H1 (cell line): ENCODE results near the gene NAB1. TPM values are rescaled to one million over a fixed set of nuclear protein-coding genes. Genes with fewer than 3 reads are reported as not detected.

ENCODE experiments used
- CHD7 ChIP-seq: fragments of 300-600 bp; sonication (generic); IDR thresholded peaks from 2 replicates; pipeline ENCODE4 v1.7.1; 2012; ENCODE audit warnings: low read length, moderate library complexity, mild to moderate bottlenecking, inconsistent platforms; ENCODE audit not compliant: insufficient replicate concordance
- EGR1 ChIP-seq: IDR thresholded peaks from 2 replicates; pipeline ENCODE4 v1.6.1; 2011; ENCODE audit warnings: low read depth, low read length, borderline replicate concordance
- HDAC6 ChIP-seq: IDR thresholded peaks from one replicate; pipeline ENCODE4 v1.7.1; 2012; ENCODE audit warnings: low read depth, mild to moderate bottlenecking, inconsistent platforms, low read length, moderate library complexity
- POLR2AphosphoS5 ChIP-seq: IDR thresholded peaks from 2 replicates; pipeline ENCODE4 v1.6.1; 2011; ENCODE audit warnings: low read depth, low read length
- polyA plus RNA-seq, 7 experiments: library from polyadenylated mRNA; depleted of rRNA in 3 of 7; stranded (reverse) in 5 of 7; unstranded in 2 of 7; fragments of >200 nt in 5 of 7; fragments of 200-250 nt in 2 of 7; gene quantifications; 1 replicate in 5 of 7; 2 replicates in 1 of 7; 4 replicates in 1 of 7; pipeline versions ENCODE4 v1.2.1 to v1.2.3, GENCODE V29; 2011 to 2013; ENCODE audit warnings: missing spikeins in 2 of 7, mixed read lengths in 2 of 7
- total RNA-seq: library from RNA; stranded (reverse); fragmentation: NEBNext Ultra II Directional; extraction: Animal tissue kit (Norgen Biotek cat#: 25700); gene quantifications from 2 replicates; pipeline ENCODE4 v1.2.1, GENCODE V29; 2021

NAB1 gene
- total and polyA plus RNA-seq, 2 of the 8 experiments (the other 6 are each of a cell fraction or from before 2014, with no cell fraction given), result 8.5 to 28.6 TPM

- TF ChIP-seq CHD7 (no peak), POLR2AphosphoS5 (no peak), EGR1 (no peak), HDAC6 (no peak)
Observed at GRCh38 chr2:190697421-190697820, 48.5 kb downstream of the NAB1 start (continued).
